HepG2 (cell line): ENCODE results near the gene ZMYM4. TPM values are rescaled to one million over a fixed set of nuclear protein-coding genes. Genes with fewer than 3 reads are reported as not detected.

Experiments used
- ATAC-seq: fragments of 200-7000 bp; cut with Tn5 transposase; 3 replicates; pipeline ENCODE4 v1.9.1; 2020; ENCODE audit warnings: mild to moderate bottlenecking, moderate library complexity
- BruUV-seq: library from RNA; stranded (reverse); fragments of 400-500 nt; replicated peaks from 2 replicates; lab custom pipeline; 2021; lab: Mats Ljungman, UMichigan
- CTCF ChIA-PET: fragments of 300-600 bp; formaldehyde crosslinking; extraction: SDS; loops from one replicate; lab custom pipeline; 2021; ENCODE audit warnings: low total read pairs, inconsistent platforms, low intra/inter-chr PET ratio; lab: Yijun Ruan, JAX
- POLR2A ChIA-PET: fragments of 350-600 bp; sonication (Branson Sonifier 250); formaldehyde crosslinking; loops from one replicate; lab custom pipeline; 2020; ENCODE audit warnings: antibody characterized with exemption, inconsistent platforms; lab: Yijun Ruan, JAX
- DNase-seq: peaks from one replicate; pipeline ENCODE4 v3.0.0-alpha.2; 2015; ENCODE audit warnings: low spot score
- FAIRE-seq: peaks from 3 replicates; lab custom pipeline; 2011; peaks lifted over from hg19 to GRCh38; lab: Jason Lieb, UNC
- H2AFZ ChIP-seq: one replicate; pipeline ENCODE4 v1.6.1; 2011; ENCODE audit warnings: low read length, inconsistent platforms
- H3K27ac ChIP-seq: fragments of 300-600 bp; 3 replicates; pipeline ENCODE4 v1.8.0; 2011; ENCODE audit warnings: mixed run types, mild to moderate bottlenecking, mixed read lengths, low read length, inconsistent platforms; ENCODE audit not compliant: insufficient read depth; ENCODE audit errors: extremely low read length
- H3K27me3 ChIP-seq, 2 experiments: fragments of 200-600 bp in 1 of 2; 2 replicates in 1 of 2; 3 replicates in 1 of 2; pipeline versions ENCODE4 v1.6.0 to v1.8.0; 2011; ENCODE audit warnings: low read length in 2 of 2, mild to moderate bottlenecking in 2 of 2, moderate library complexity in 2 of 2, inconsistent platforms in 1 of 2; ENCODE audit not compliant: insufficient read depth in 2 of 2, control insufficient read depth in 1 of 2
- H3K36me3 ChIP-seq, 2 experiments: fragments of 200-600 bp in 1 of 2; replicated peaks in 1 of 2; 2 replicates in 1 of 2; 3 replicates in 1 of 2; pipeline versions ENCODE4 v1.5.1 to v1.8.0; 2011; ENCODE audit warnings: low read length in 2 of 2, inconsistent platforms in 1 of 2; ENCODE audit not compliant: insufficient read depth in 2 of 2, control insufficient read depth in 1 of 2
- H3K4me1 ChIP-seq: 2 replicates; pipeline ENCODE4 v1.5.1; 2012; ENCODE audit warnings: low read length, inconsistent platforms; ENCODE audit not compliant: insufficient read depth
- H3K4me2 ChIP-seq: 2 replicates; pipeline ENCODE4 v1.6.0; 2011; ENCODE audit warnings: low read depth, low read length, inconsistent platforms
- H3K4me3 ChIP-seq, 3 experiments: fragments of 200-600 bp in 1 of 3; sonication (generic), shearing (Covaris generic) in 1 of 3; replicated peaks in 1 of 3; 2 replicates each; pipeline ENCODE4 v1.5.1; 2011 to 2016; ENCODE audit warnings: low read length in 3 of 3, inconsistent platforms in 2 of 3, low read depth in 2 of 3, mild to moderate bottlenecking in 2 of 3, control low read depth in 1 of 3, mixed read lengths in 1 of 3; ENCODE audit not compliant: insufficient read depth in 1 of 3
- H3K79me2 ChIP-seq: one replicate; pipeline ENCODE4 v1.6.1; 2011; ENCODE audit warnings: low read length, inconsistent platforms; ENCODE audit not compliant: insufficient read depth
- H3K9ac ChIP-seq: 2 replicates; pipeline ENCODE4 v1.6.0; 2011; ENCODE audit warnings: mild to moderate bottlenecking, low read depth, low read length, inconsistent platforms; ENCODE audit not compliant: insufficient read depth
- H3K9me3 ChIP-seq: 2 replicates; pipeline ENCODE4 v1.5.1; 2012; ENCODE audit warnings: mild to moderate bottlenecking, low read length
- H4K20me1 ChIP-seq: 2 replicates; pipeline ENCODE4 v1.6.0; 2011; ENCODE audit warnings: inconsistent platforms, mild to moderate bottlenecking, low read length, moderate library complexity; ENCODE audit not compliant: insufficient read depth
- ETV5 ChIP-seq: IDR thresholded peaks from 2 replicates; pipeline ENCODE4 v1.6.1; 2018; ENCODE audit warnings: missing biosample characterization, missing genetic modification reagents, inconsistent platforms, borderline replicate concordance
- KDM5B ChIP-seq: sonication (generic); formaldehyde crosslinking; IDR thresholded peaks from 2 replicates; pipeline ENCODE4 v1.4.0; 2020; ENCODE audit warnings: missing genetic modification reagents, mild to moderate bottlenecking, borderline replicate concordance
- MXI1 ChIP-seq: IDR thresholded peaks from 3 replicates; pipeline ENCODE4 v1.6.1; 2012; ENCODE audit warnings: low read depth, low read length, inconsistent platforms, borderline replicate concordance
- PITX1 ChIP-seq: sonication (generic); formaldehyde crosslinking; IDR thresholded peaks from 2 replicates; pipeline ENCODE4 v1.5.1; 2020; ENCODE audit warnings: mild to moderate bottlenecking, missing genetic modification reagents
- SNRNP70 ChIP-seq: fragments of 200-400 bp; formaldehyde crosslinking; IDR thresholded peaks from 2 replicates; pipeline ENCODE4 v1.6.1; 2017; ENCODE audit warnings: mild to moderate bottlenecking, low read depth, low read length, moderate library complexity
- TBX2 ChIP-seq: sonication (generic); formaldehyde crosslinking; IDR thresholded peaks from 2 replicates; pipeline ENCODE4 v1.5.0; 2020; ENCODE audit warnings: missing genetic modification reagents, mild to moderate bottlenecking, borderline replicate concordance
- ZMAT3 ChIP-seq: sonication (generic); formaldehyde crosslinking; conservative IDR thresholded peaks from 2 replicates; pipeline ENCODE4 v1.7.0; 2021; ENCODE audit warnings: missing genetic modification reagents
- ZNF101 ChIP-seq: sonication (generic); formaldehyde crosslinking; IDR thresholded peaks from 2 replicates; pipeline ENCODE4 v1.4.0; 2020; ENCODE audit warnings: mild to moderate bottlenecking, low read depth, missing genetic modification reagents, borderline replicate concordance
- ZNF282 ChIP-seq: fragments of 450-650 bp; IDR thresholded peaks from 2 replicates; pipeline ENCODE4 v1.6.1; 2018; ENCODE audit not compliant: partially characterized antibody
- ZNF766 ChIP-seq: sonication (generic); formaldehyde crosslinking; IDR thresholded peaks from 2 replicates; pipeline ENCODE4 v1.5.0; 2020; ENCODE audit warnings: missing genetic modification reagents, borderline replicate concordance
- in situ Hi-C: cut with HindIII; loops from 2 replicates; pipeline ENCODE4 v1.10.0; 2017; ENCODE audit warnings: low pct_unique_long_range_greater_than_20kb; ENCODE audit not compliant: extremely low pct_ligation_motif_present
- intact Hi-C: fragments of 100-400 bp; cut with micrococcal nuclease; formaldehyde crosslinking; loops from one replicate; pipeline ENCODE4 v1.10.0; 2022; ENCODE audit not compliant: unreplicated experiment
- polyA plus RNA-seq, 8 experiments: library from polyadenylated mRNA; depleted of rRNA in 3 of 8; stranded (reverse) in 7 of 8; unstranded in 1 of 8; fragments of >200 nt; fragmentation: Illumina TruSeq in 4 of 8; extraction: Trizol in 4 of 8; gene quantifications; 2 replicates each; pipeline versions ENCODE4 v1.2.1 to v1.2.3, GENCODE V29; 2011 to 2016; ENCODE audit warnings: low read depth in 4 of 8, missing spikeins in 1 of 8, mixed read lengths in 1 of 8; ENCODE audit not compliant: insufficient read depth in 1 of 8
- total RNA-seq, 5 experiments: library from RNA; depleted of rRNA; stranded (reverse); fragments of >200 nt; fragmentation: Illumina TruSeq; extraction: Trizol; gene quantifications; 2 replicates each; pipeline ENCODE4 v1.2.3, GENCODE V29; 2016; ENCODE audit warnings: low read depth in 1 of 5
- TF ChIP-seq, protein P1 (sequence below): sonication (generic); formaldehyde crosslinking; IDR thresholded peaks from 2 replicates; pipeline ENCODE4 v1.8.1; 2023; ENCODE audit warnings: mild to moderate bottlenecking, missing genetic modification reagents, borderline replicate concordance
- TF ChIP-seq, protein P2 (sequence below): IDR thresholded peaks from 2 replicates; pipeline ENCODE4 v1.6.1; 2016; ENCODE audit warnings: mild to moderate bottlenecking

ZMYM4 gene
- total and polyA plus RNA-seq, 2 of the 13 experiments (the other 11 are each of a cell fraction or from before 2014, with no cell fraction given) = 13.9 to 37.6 TPM

DNA sequence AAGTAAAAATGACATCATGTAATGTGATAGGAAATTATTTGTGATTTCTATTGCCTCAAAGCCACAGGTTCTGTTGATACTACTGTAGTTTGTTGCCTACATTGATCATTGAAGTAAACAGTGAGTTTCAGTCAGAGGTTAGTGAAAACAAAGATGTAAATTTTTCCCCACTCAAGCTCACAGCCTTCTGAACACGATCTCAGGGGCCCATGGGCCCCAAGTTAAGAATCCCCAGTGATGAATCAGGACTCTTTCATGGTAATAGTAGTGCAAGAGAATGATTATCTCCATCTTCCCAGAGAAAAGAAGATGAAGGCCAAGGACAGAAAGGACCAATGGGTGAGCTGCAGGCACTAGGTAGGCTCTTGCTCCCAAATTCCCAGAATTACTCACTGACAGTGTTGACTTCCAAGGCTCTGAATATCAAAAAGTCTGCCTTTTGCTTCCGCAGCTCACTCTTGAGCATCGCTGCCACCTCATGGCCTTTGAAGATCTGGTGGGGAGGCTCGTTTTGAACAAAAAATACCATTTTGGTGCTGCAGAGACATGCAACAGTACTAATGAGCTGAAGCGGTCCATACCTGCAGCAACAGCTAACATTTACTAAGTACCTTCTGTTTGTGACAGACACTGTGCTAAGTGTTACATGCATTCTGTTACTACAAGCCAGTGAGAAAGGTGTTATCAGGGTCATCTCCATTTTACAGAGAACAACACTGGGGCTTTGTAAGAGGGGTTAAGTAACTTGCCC lies 175.4 kb downstream of the ZMYM4 start (continued):
- TF ChIP-seq TBX2 (peak; percentile 71), PITX1 (CRISPR knock-in tag) (no peak), MXI1 (no peak), SNRNP70 (no peak), ETV5 (no peak)
- TF ChIP-seq, protein P1, sequence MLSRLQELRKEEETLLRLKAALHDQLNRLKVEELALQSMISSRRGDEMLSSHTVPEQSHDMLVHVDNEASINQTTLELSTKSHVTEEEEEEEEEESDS (CRISPR knock-in tag) = no peak

DNA sequence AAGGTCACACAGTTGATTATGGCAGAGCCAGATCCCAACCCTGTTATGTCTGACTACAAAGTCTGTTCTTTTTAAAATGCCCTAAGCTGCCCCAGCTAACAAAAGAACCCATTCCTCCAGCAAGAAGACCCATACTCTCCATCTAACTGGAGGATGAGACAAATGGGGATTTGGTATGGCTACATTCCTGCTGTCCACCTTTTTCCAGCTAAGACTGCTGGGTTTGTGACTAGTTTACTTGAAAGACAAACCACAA lies 175.9 kb downstream of the ZMYM4 start:
- Histone ChIP-seq H3K4me1 (peaks cover 26% of the 10 kb centered on the region), H2AFZ (no peak overlapping the region), H3K9ac (no peak overlapping the region), H3K79me2 (no peaks in the 10 kb centered on the region), H3K4me2 (no peak overlapping the region), H3K36me3 (peaks cover 23 to 76% of the 10 kb centered on the region in 2 experiments), H3K9me3 (no peaks in the 10 kb centered on the region), H3K27ac (no peak overlapping the region), H3K4me3 (no peak overlapping the region), H3K27me3 (no peaks in the 10 kb centered on the region), H4K20me1 (no peaks in the 10 kb centered on the region)
- DNase-seq = no peak
- ChIA-PET CTCF (interaction anchor here (0.6 kb wide), 1 partner anchor 512 kb away, joined by 5 read pairs; no protein-coding TSS in a partner anchor), POLR2A (no interaction called here)
- ATAC-seq = no peak
- FAIRE-seq = peak; percentile 82
- TF ChIP-seq, protein P2, sequence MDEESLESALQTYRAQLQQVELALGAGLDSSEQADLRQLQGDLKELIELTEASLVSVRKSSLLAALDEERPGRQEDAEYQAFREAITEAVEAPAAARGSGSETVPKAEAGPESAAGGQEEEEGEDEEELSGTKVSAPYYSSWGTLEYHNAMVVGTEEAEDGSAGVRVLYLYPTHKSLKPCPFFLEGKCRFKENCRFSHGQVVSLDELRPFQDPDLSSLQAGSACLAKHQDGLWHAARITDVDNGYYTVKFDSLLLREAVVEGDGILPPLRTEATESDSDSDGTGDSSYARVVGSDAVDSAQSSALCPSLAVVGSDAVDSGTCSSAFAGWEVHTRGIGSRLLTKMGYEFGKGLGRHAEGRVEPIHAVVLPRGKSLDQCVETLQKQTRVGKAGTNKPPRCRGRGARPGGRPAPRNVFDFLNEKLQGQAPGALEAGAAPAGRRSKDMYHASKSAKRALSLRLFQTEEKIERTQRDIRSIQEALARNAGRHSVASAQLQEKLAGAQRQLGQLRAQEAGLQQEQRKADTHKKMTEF (CRISPR knock-in tag) = no peak
- TF ChIP-seq ZNF101 (no peak), KDM5B (no peak), ZMAT3 (no peak), ZNF766 (CRISPR knock-in tag) (no peak), ZNF282 (no peak)
- in situ Hi-C loops (loop anchor here (10.0 to 25.0 kb wide), 2 partner anchors 100 to 293 kb away; no protein-coding TSS in a partner anchor), intact Hi-C loops (loop anchor here (1.0 kb wide), 1 partner anchor 242 kb away; no protein-coding TSS in a partner anchor)
- BruUV-seq = no TSS peak
